H9 (cell line): ENCODE results near the gene KCNMB1. TPM values are rescaled to one million over a fixed set of nuclear protein-coding genes. Genes with fewer than 3 reads are reported as not detected.

Source experiments
- DNase-seq: peaks from one replicate; pipeline ENCODE4 v3.0.0-alpha.2; 2017
- H2AFZ ChIP-seq: one replicate; pipeline ENCODE4 v1.6.1; 2013; ENCODE audit warnings: mild to moderate bottlenecking, low read length, control low read depth, moderate library complexity
- H2AK5ac ChIP-seq: 2 replicates; pipeline ENCODE4 v1.6.1; 2013; ENCODE audit warnings: low read length, control low read depth, mixed read lengths; ENCODE audit not compliant: insufficient read length
- H2BK120ac ChIP-seq: one replicate; pipeline ENCODE4 v1.6.1; 2013; ENCODE audit warnings: low read depth, mild to moderate bottlenecking, low read length, control low read depth, inconsistent platforms; ENCODE audit not compliant: poor library complexity, severe bottlenecking
- H2BK12ac ChIP-seq: 2 replicates; pipeline ENCODE4 v1.6.1; 2013; ENCODE audit warnings: low read length, control low read depth, mixed read lengths, low read depth; ENCODE audit not compliant: insufficient read length
- H2BK15ac ChIP-seq: 2 replicates; pipeline ENCODE4 v1.6.1; 2013; ENCODE audit warnings: low read depth, low read length, control low read depth
- H2BK20ac ChIP-seq: one replicate; pipeline ENCODE4 v1.6.1; 2013; ENCODE audit warnings: low read depth, mild to moderate bottlenecking, low read length, control low read depth, inconsistent platforms; ENCODE audit not compliant: poor library complexity, severe bottlenecking
- H2BK5ac ChIP-seq: 2 replicates; pipeline ENCODE4 v1.6.1; 2013; ENCODE audit warnings: low read length, control low read depth, mixed read lengths; ENCODE audit not compliant: insufficient read length
- H3K14ac ChIP-seq: 2 replicates; pipeline ENCODE4 v1.6.1; 2013; ENCODE audit warnings: low read length, control low read depth; ENCODE audit not compliant: insufficient read depth
- H3K18ac ChIP-seq: 2 replicates; pipeline ENCODE4 v1.6.1; 2013; ENCODE audit warnings: low read depth, mild to moderate bottlenecking, mixed read lengths, low read length, control low read depth; ENCODE audit not compliant: insufficient read length
- H3K23ac ChIP-seq: 2 replicates; pipeline ENCODE4 v1.6.1; 2013; ENCODE audit warnings: low read length, control low read depth, mixed read lengths, low read depth; ENCODE audit not compliant: insufficient read length
- H3K23me2 ChIP-seq: 2 replicates; pipeline ENCODE4 v1.6.1; 2013; ENCODE audit warnings: low read depth, mild to moderate bottlenecking, mixed read lengths, low read length, control low read depth; ENCODE audit not compliant: insufficient read length, poor library complexity, severe bottlenecking
- H3K27ac ChIP-seq: 2 replicates; pipeline ENCODE4 v1.5.1; 2013; ENCODE audit warnings: low read length, control low read depth, mixed read lengths, low read depth; ENCODE audit not compliant: insufficient read length
- H3K27me3 ChIP-seq: 2 replicates; pipeline ENCODE4 v1.6.1; 2013; ENCODE audit warnings: low read length, control low read depth, inconsistent platforms; ENCODE audit not compliant: insufficient read depth
- H3K4ac ChIP-seq: 2 replicates; pipeline ENCODE4 v1.6.1; 2013; ENCODE audit warnings: low read depth, mild to moderate bottlenecking, control low read depth, inconsistent platforms, low read length, moderate library complexity
- H3K4me1 ChIP-seq: 2 replicates; pipeline ENCODE4 v1.6.1; 2013; ENCODE audit warnings: low read length, control low read depth, inconsistent platforms; ENCODE audit not compliant: insufficient read depth
- H3K4me2 ChIP-seq: 2 replicates; pipeline ENCODE4 v1.6.1; 2013; ENCODE audit warnings: low read length, control low read depth, mixed read lengths; ENCODE audit not compliant: insufficient read length, insufficient read depth
- H3K56ac ChIP-seq: 2 replicates; pipeline ENCODE4 v1.6.1; 2013; ENCODE audit warnings: low read depth, mild to moderate bottlenecking, mixed read lengths, low read length, control low read depth; ENCODE audit not compliant: insufficient read length
- H3K79me1 ChIP-seq: 2 replicates; pipeline ENCODE4 v1.6.1; 2013; ENCODE audit warnings: low read depth, mild to moderate bottlenecking, moderate library complexity, low read length, control low read depth, inconsistent platforms; ENCODE audit not compliant: insufficient read depth, poor library complexity, severe bottlenecking
- H3K79me2 ChIP-seq: 2 replicates; pipeline ENCODE4 v1.6.1; 2013; ENCODE audit warnings: low read length, control low read depth, inconsistent platforms; ENCODE audit not compliant: insufficient read depth
- H3K9ac ChIP-seq: 2 replicates; pipeline ENCODE4 v1.6.1; 2013; ENCODE audit warnings: low read length, control low read depth, mixed read lengths; ENCODE audit not compliant: insufficient read length; ENCODE audit errors: extremely low read depth
- H3K9me3 ChIP-seq: one replicate; pipeline ENCODE4 v1.6.1; 2013; ENCODE audit warnings: low read depth, low read length, inconsistent platforms; ENCODE audit not compliant: control insufficient read depth
- H3T11ph ChIP-seq: one replicate; pipeline ENCODE4 v1.6.1; 2013; ENCODE audit warnings: mild to moderate bottlenecking, low read length, control low read depth, inconsistent platforms
- H4K20me1 ChIP-seq: one replicate; pipeline ENCODE4 v1.6.1; 2013; ENCODE audit not compliant: control insufficient read depth, insufficient read length, insufficient read depth
- H4K5ac ChIP-seq: 2 replicates; pipeline ENCODE4 v1.6.1; 2013; ENCODE audit warnings: low read depth, mild to moderate bottlenecking, mixed read lengths, low read length, control low read depth; ENCODE audit not compliant: insufficient read length
- H4K8ac ChIP-seq: replicated peaks from 2 replicates; pipeline ENCODE4 v1.6.1; 2013; ENCODE audit warnings: low read length, control low read depth, mixed read lengths, low read depth; ENCODE audit not compliant: insufficient read length
- H4K91ac ChIP-seq: 2 replicates; pipeline ENCODE4 v1.6.1; 2013; ENCODE audit warnings: low read depth, mild to moderate bottlenecking, moderate library complexity, mixed read lengths, low read length, control low read depth; ENCODE audit not compliant: insufficient read length
- H3K27ac Mint-ChIP-seq, 3 experiments: 2 replicates in 2 of 3; 3 replicates in 1 of 3; pipeline ENCODE4 v1.8.0; 2020 to 2021; ENCODE audit warnings: mixed read lengths in 3 of 3, mild to moderate bottlenecking in 1 of 3, moderate library complexity in 1 of 3
- H3K27me3 Mint-ChIP-seq: 2 replicates; pipeline ENCODE4 v1.8.0; 2021; ENCODE audit warnings: low read depth, mild to moderate bottlenecking, moderate library complexity, mixed read lengths
- H3K36me3 Mint-ChIP-seq, 3 experiments: 2 replicates in 2 of 3; 3 replicates in 1 of 3; pipeline ENCODE4 v1.8.0; 2020 to 2021; ENCODE audit warnings: low read depth in 3 of 3, mixed read lengths in 3 of 3; ENCODE audit not compliant: insufficient read depth in 1 of 3
- H3K4me1 Mint-ChIP-seq, 2 experiments: 2 replicates each; pipeline ENCODE4 v1.8.0; 2020; ENCODE audit warnings: mixed read lengths in 2 of 2
- H3K4me3 Mint-ChIP-seq, 2 experiments: 2 replicates in 1 of 2; 3 replicates in 1 of 2; pipeline ENCODE4 v1.8.0; 2020 to 2021; ENCODE audit warnings: mild to moderate bottlenecking in 2 of 2, mixed read lengths in 2 of 2, moderate library complexity in 1 of 2
- H3K9me3 Mint-ChIP-seq, 2 experiments: 2 replicates in 1 of 2; 3 replicates in 1 of 2; pipeline ENCODE4 v1.8.0; 2020; ENCODE audit warnings: mild to moderate bottlenecking in 2 of 2, mixed read lengths in 2 of 2, moderate library complexity in 1 of 2
- WGBS: extraction: QIAGEN DNeasy Blood & Tissue Kit; methylation state at CpG from one replicate; pipeline ENCODE4 v1.1.7; 2013; ENCODE audit warnings: missing lambda C conversion rate, low lambda C conversion rate, mixed read lengths; ENCODE audit not compliant: insufficient read length; ENCODE audit errors: extremely low coverage; 5-methylcytosine and 5-hydroxymethylcytosine counted together
- total RNA-seq: library from RNA; stranded (reverse); gene quantifications from 2 replicates; pipeline ENCODE4 v1.2.1, GENCODE V29; 2021
- TF ChIP-seq, protein P1 (sequence below): fragments of 200-600 bp; sonication (generic); conservative IDR thresholded peaks from 3 replicates; pipeline ENCODE4 v1.8.0; 2021; ENCODE audit warnings: antibody characterized with exemption, mild to moderate bottlenecking

KCNMB1 gene
- total RNA-seq, 1 experiment from 2014 or later: 0.28 TPM

DNA sequence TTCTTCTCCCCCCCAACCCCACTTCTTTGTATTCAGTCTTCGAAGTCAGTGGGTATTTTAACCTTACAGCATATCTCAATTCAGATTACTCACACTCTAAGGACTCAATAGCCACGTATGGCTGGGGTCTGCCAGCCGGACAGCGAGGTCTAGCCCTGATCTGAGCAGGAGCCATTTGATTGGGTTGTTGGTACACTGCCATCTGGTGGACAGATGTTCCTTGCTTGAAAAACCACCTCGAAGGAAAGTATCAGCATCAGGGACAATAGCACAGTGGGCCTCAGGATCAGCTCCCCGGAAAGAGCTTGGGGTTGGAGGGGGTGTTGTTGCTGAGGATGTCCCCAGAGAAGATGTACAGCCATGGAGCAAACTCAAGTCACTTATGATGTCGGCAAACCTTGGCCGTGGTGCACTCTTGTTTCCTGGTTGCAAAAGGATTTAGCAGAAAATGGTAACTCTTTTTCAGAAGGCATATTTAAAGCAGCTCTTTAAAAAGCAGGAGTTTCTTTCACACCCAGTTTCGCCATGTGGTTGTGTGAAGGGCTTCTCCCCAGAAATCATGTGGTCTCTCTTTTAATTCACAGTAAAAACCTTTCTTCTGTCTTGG is 31.7 kb upstream of the KCNMB1 start:
- no peaks in the 10 kb centered on the region for H3K27me3 ChIP-seq
- H3K14ac ChIP-seq: no peak overlapping the region
- no peak overlapping the region for H3K56ac ChIP-seq
- no peak overlapping the region for H3K27ac ChIP-seq
- DNase-seq: peak; percentile 82
- H3K18ac ChIP-seq: no peak overlapping the region
- no peak overlapping the region for H3K4ac ChIP-seq
- Mint-ChIP-seq H3K27me3 (no peaks in the 10 kb centered on the region; the same call in 1 of the 2 replicates), H3K27ac (no peak overlapping the region), H3K4me1 (peaks cover 16 to 19% of the 10 kb centered on the region in 2 experiments), H3K9me3 (no peaks in the 10 kb centered on the region), H3K36me3 (no peaks in the 10 kb centered on the region), H3K4me3 (no peak overlapping the region)
- TF ChIP-seq, protein P1, sequence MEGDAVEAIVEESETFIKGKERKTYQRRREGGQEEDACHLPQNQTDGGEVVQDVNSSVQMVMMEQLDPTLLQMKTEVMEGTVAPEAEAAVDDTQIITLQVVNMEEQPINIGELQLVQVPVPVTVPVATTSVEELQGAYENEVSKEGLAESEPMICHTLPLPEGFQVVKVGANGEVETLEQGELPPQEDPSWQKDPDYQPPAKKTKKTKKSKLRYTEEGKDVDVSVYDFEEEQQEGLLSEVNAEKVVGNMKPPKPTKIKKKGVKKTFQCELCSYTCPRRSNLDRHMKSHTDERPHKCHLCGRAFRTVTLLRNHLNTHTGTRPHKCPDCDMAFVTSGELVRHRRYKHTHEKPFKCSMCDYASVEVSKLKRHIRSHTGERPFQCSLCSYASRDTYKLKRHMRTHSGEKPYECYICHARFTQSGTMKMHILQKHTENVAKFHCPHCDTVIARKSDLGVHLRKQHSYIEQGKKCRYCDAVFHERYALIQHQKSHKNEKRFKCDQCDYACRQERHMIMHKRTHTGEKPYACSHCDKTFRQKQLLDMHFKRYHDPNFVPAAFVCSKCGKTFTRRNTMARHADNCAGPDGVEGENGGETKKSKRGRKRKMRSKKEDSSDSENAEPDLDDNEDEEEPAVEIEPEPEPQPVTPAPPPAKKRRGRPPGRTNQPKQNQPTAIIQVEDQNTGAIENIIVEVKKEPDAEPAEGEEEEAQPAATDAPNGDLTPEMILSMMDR: peak; percentile 82
- H3K79me1 ChIP-seq: no peaks in the 10 kb centered on the region
- H3K9me3 ChIP-seq: no peaks in the 10 kb centered on the region
- no peak overlapping the region for H2BK15ac ChIP-seq
- no peak overlapping the region for H4K5ac ChIP-seq
- no peaks in the 10 kb centered on the region for H3K4me1 ChIP-seq
- no peak overlapping the region for H3K9ac ChIP-seq
- no peak overlapping the region for H2AK5ac ChIP-seq
- H4K8ac ChIP-seq: no peak overlapping the region
- no peak overlapping the region for H2BK20ac ChIP-seq
- no peak overlapping the region for H3K23ac ChIP-seq
- H2BK5ac ChIP-seq: no peak overlapping the region
- H2BK12ac ChIP-seq: no peak overlapping the region
- H3K23me2 ChIP-seq: no peaks in the 10 kb centered on the region
- no CpG with 5 or more reads among the region's 9 CpGs for WGBS
- H2BK120ac ChIP-seq: no peak overlapping the region
- H4K20me1 ChIP-seq: no peaks in the 10 kb centered on the region
- H2AFZ ChIP-seq: no peak overlapping the region
- H4K91ac ChIP-seq: no peak overlapping the region
- H3K79me2 ChIP-seq: no peaks in the 10 kb centered on the region
- H3K4me2 ChIP-seq: no peak overlapping the region
- no peak overlapping the region for H3T11ph ChIP-seq
